ENCODE data around the gene B3GNT3.

- TF ChIP-seq CTCF (IDR thresholded peaks at IDR 0.05): no peak
- TF ChIP-seq POLR2AphosphoS5 (IDR thresholded peaks at IDR 0.05): no peak
Observed at GRCh38 chr19:17843292-17843827, 48.4 kb downstream of the B3GNT3 start.
